GM12878 (cell line): ENCODE measurements around the gene KAT2A. TPM values are rescaled to one million over a fixed set of nuclear protein-coding genes. Genes with fewer than 3 reads are reported as not detected.

Experiments used
- ATAC-seq: fragments of 200-7000 bp; cut with Tn5 transposase; 3 replicates; pipeline ENCODE4 v1.9.1; 2020; ENCODE audit warnings: mild to moderate bottlenecking, moderate library complexity
- BruUV-seq: library from RNA; stranded (reverse); fragments of 400-500 nt; replicated peaks from 2 replicates; lab custom pipeline; 2021; lab: Mats Ljungman, UMichigan
- CTCF ChIA-PET: fragments of 300-600 bp; sonication (Branson Sonifier 250); formaldehyde crosslinking; extraction: SDS; loops from one replicate; lab custom pipeline; 2021; ENCODE audit warnings: inconsistent platforms; lab: Yijun Ruan, JAX
- POLR2A ChIA-PET: fragments of 350-600 bp; formaldehyde crosslinking; extraction: SDS; loops from one replicate; lab custom pipeline; 2021; ENCODE audit warnings: inconsistent platforms; lab: Charles Lee
- RAD21 ChIA-PET: fragments of 300-600 bp; sonication (Branson Sonifier 250); formaldehyde crosslinking; loops from one replicate; lab custom pipeline; 2023; ENCODE audit warnings: antibody characterized with exemption; ENCODE audit not compliant: unreplicated experiment; lab: Charles Lee
- SMC1A ChIA-PET: fragments of 300-600 bp; sonication (Branson Sonifier 250); formaldehyde crosslinking; loops from one replicate; lab custom pipeline; 2023; ENCODE audit not compliant: unreplicated experiment, uncharacterized antibody; lab: Charles Lee
- DNase-seq: peaks from one replicate; pipeline ENCODE4 v3.0.0-alpha.2; 2011; ENCODE audit warnings: low read depth, low spot score
- FAIRE-seq: peaks from 3 replicates; lab custom pipeline; 2011; peaks lifted over from hg19 to GRCh38; lab: Jason Lieb, UNC
- H2AFZ ChIP-seq: 2 replicates; pipeline ENCODE4 v1.6.0; 2011; ENCODE audit warnings: low read depth, low read length, control low read depth; ENCODE audit not compliant: control insufficient read depth
- H3K27ac ChIP-seq: 2 replicates; pipeline ENCODE4 v1.5.1; 2011; ENCODE audit warnings: control low read depth; ENCODE audit not compliant: control insufficient read depth, insufficient read depth
- H3K27me3 ChIP-seq, 2 experiments: replicated peaks in 1 of 2; 2 replicates each; pipeline versions ENCODE4 v1.6.0 to v1.6.1; 2011; ENCODE audit warnings: low read length in 1 of 2; ENCODE audit not compliant: control insufficient read depth in 2 of 2, insufficient read depth in 2 of 2
- H3K36me3 ChIP-seq, 2 experiments: 2 replicates each; pipeline ENCODE4 v1.5.1; 2011; ENCODE audit warnings: low read length in 1 of 2; ENCODE audit not compliant: control insufficient read depth in 2 of 2, insufficient read depth in 2 of 2
- H3K4me1 ChIP-seq: 2 replicates; pipeline ENCODE4 v1.6.1; 2011; ENCODE audit warnings: mild to moderate bottlenecking, low read length, moderate library complexity, mixed read lengths; ENCODE audit not compliant: control insufficient read depth, insufficient read depth
- H3K4me2 ChIP-seq: 2 replicates; pipeline ENCODE4 v1.6.0; 2011; ENCODE audit warnings: control low read depth; ENCODE audit not compliant: control insufficient read depth, insufficient read depth
- H3K4me3 ChIP-seq: fragments of 200-600 bp; sonication (generic); 2 replicates; pipeline ENCODE4 v1.5.1; 2016
- H3K79me2 ChIP-seq: 2 replicates; pipeline ENCODE4 v1.6.0; 2011; ENCODE audit warnings: low read length; ENCODE audit not compliant: control insufficient read depth, insufficient read depth
- H3K9ac ChIP-seq: 2 replicates; pipeline ENCODE4 v1.8.0; 2011; ENCODE audit warnings: low read length, control low read depth, mixed read lengths; ENCODE audit not compliant: control insufficient read depth, insufficient read depth
- H3K9me3 ChIP-seq: replicated peaks from 3 replicates; pipeline ENCODE4 v1.5.1; 2011; ENCODE audit warnings: mild to moderate bottlenecking, low read length; ENCODE audit not compliant: control insufficient read depth, insufficient read depth
- H4K20me1 ChIP-seq: 2 replicates; pipeline ENCODE4 v1.6.0; 2011; ENCODE audit not compliant: control insufficient read depth, insufficient read depth
- CBX5 ChIP-seq: sonication (generic); IDR thresholded peaks from 2 replicates; pipeline ENCODE4 v1.6.1; 2016; ENCODE audit warnings: low read depth, moderate library complexity, mild to moderate bottlenecking, inconsistent platforms
- CEBPZ ChIP-seq: fragments of 150-350 bp; IDR thresholded peaks from 2 replicates; pipeline ENCODE4 v1.6.1; 2016; ENCODE audit warnings: low read depth, low read length
- CUX1 ChIP-seq: IDR thresholded peaks from 2 replicates; pipeline ENCODE4 v1.6.1; 2012; ENCODE audit warnings: improper control_type of control experiment, low read depth, low read length; ENCODE audit not compliant: insufficient replicate concordance
- ESRRA ChIP-seq: IDR thresholded peaks from 2 replicates; pipeline ENCODE4 v1.6.1; 2012; ENCODE audit warnings: mild to moderate bottlenecking, low read length, improper control_type of control experiment
- KAT2A ChIP-seq: conservative IDR thresholded peaks from 2 replicates; pipeline ENCODE4 v1.6.1; 2011; ENCODE audit warnings: low read depth, low read length; ENCODE audit not compliant: control insufficient read depth
- MEF2A ChIP-seq: IDR thresholded peaks from 2 replicates; pipeline ENCODE4 v1.6.1; 2011; ENCODE audit warnings: low read depth, mild to moderate bottlenecking, low read length, moderate library complexity; ENCODE audit not compliant: insufficient read depth
- MYC ChIP-seq: IDR thresholded peaks from 2 replicates; pipeline ENCODE4 v1.6.1; 2011; ENCODE audit warnings: mild to moderate bottlenecking, low read length, moderate library complexity, inconsistent platforms; ENCODE audit not compliant: insufficient read depth, insufficient replicate concordance, insufficient read length, severe bottlenecking
- PAX5 ChIP-seq: IDR thresholded peaks from 2 replicates; pipeline ENCODE4 v1.6.1; 2011; ENCODE audit warnings: low read depth, low read length, borderline replicate concordance
- SRF ChIP-seq, 2 experiments: IDR thresholded peaks; 2 replicates each; pipeline ENCODE4 v1.6.1; 2011; ENCODE audit warnings: low read depth in 2 of 2, low read length in 2 of 2, mild to moderate bottlenecking in 1 of 2, moderate library complexity in 1 of 2
- SUZ12 ChIP-seq: fragments of 200-600 bp; sonication (generic); IDR thresholded peaks from one replicate; pipeline ENCODE4 v1.6.1; 2018; ENCODE audit warnings: antibody characterized with exemption, mild to moderate bottlenecking; ENCODE audit not compliant: unreplicated experiment
- ZZZ3 ChIP-seq: IDR thresholded peaks from 2 replicates; pipeline ENCODE4 v1.6.1; 2011; ENCODE audit warnings: low read depth; ENCODE audit not compliant: control insufficient read depth, insufficient read length
- WGBS: methylation state at CpG from one replicate; pipeline ENCODE4 v1.1.6; 2016; ENCODE audit warnings: low lambda C conversion rate; ENCODE audit not compliant: insufficient replicate concordance, insufficient coverage; ENCODE audit errors: missing lambda C conversion rate; 5-methylcytosine and 5-hydroxymethylcytosine counted together
- in situ Hi-C: fragments of 300-500 bp; cut with MboI; formaldehyde crosslinking; loops from 9 replicates; pipeline ENCODE4 v1.14.3; 2018; ENCODE audit warnings: mixed read lengths
- intact Hi-C: fragments of 100-400 bp; cut with micrococcal nuclease; formaldehyde crosslinking; loops from one replicate; pipeline ENCODE4 v1.14.2; 2022; ENCODE audit not compliant: unreplicated experiment
- polyA plus RNA-seq, 11 experiments: library from polyadenylated mRNA; depleted of rRNA in 4 of 11; unstranded in 6 of 11; stranded (reverse) in 5 of 11; fragments of >200 nt; fragmentation: Nextera tagmentation in 4 of 11; fragmentation: Illumina TruSeq in 1 of 11; extraction: Ambion mirVana in 4 of 11; extraction: Trizol in 1 of 11; gene quantifications; 1 replicate in 1 of 11; 2 replicates in 10 of 11; pipeline versions ENCODE4 v1.2.1 to v1.2.3, GENCODE V29; 2011 to 2016; ENCODE audit warnings: inconsistent platforms in 2 of 11, missing spikeins in 2 of 11, low read depth in 1 of 11
- total RNA-seq, 4 experiments: library from RNA; depleted of rRNA in 3 of 4; stranded (reverse); fragments of >200 nt in 3 of 4; fragmentation: Illumina TruSeq in 1 of 4; extraction: Trizol in 1 of 4; gene quantifications; 2 replicates each; pipeline versions ENCODE4 v1.2.1 to v1.2.3, GENCODE V29; 2013 to 2021
- TF ChIP-seq, protein P1 (sequence below): IDR thresholded peaks from 2 replicates; pipeline ENCODE4 v1.6.1; 2012; ENCODE audit warnings: low read depth, low read length, improper control_type of control experiment

KAT2A gene
- total and polyA plus RNA-seq, 10 of the 15 experiments (the other 5 are each of a cell fraction or from before 2014, with no cell fraction given) = 0.85 to 47.5 (median 14.6) TPM

DNA sequence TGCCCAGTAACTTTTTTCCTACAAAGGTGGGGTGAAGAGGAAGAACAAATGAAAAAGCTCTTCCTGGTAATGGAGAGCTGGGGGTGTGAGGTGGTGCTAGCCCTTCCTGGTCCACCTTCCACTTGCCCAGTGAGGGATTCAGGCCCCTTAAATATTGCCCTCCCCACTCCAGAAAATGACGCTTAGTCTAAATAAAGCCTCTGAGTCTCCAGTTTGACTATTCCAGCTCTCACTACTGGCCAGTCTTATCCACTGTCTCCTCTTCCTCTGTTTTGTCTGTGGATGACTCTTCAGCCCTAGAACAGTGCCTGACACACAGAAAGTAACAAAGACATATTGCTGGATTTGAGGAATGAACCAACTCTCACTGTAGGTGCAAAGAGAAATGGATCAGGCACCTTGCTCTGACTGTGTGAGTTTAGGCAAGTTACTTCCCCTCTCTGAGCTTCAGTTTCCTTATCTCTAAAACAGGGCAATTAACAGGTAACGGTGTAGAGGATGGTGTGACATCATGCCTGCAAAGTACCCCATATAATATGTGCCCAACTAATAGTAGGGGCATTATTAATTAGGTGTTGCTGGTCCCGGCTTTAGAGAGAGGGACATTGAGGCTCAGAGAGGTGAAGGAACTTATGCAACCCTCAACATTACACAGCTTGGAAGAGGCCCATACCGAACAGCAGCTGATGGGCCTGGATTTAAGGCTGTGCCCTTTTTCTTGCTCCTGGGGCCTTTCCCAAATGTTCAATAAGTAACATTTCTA lies 44.2 kb downstream of the KAT2A start (continued):
- TF ChIP-seq CUX1 (no peak), SRF (IDR thresholded peaks at IDR 0.05; ENCODE audit: low read depth in 2 of 2, low read length in 2 of 2) (no peak), CBX5 (no peak), KAT2A (no peak), MEF2A (no peak), PAX5 (no peak)

DNA sequence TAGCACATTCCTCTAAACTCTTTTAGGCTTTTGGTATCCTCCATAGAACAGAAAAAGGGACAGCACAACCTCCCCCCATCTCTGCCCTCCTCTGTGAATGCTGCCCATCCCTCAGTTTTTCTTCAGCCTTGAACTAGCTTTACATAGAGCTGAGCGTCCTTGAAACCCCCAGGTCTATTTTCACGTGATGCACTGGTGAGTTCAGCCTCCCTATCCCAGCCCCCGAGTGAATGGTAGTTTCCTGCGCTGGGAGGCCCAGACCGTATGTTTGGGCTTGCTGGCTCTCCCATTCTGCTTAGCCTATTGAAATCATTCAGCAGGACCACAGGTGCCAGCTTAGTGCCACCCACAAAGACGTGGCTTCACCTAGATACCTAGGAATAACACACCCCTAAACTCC lies 45.4 kb downstream of the KAT2A start:
- FAIRE-seq (no peak), DNase-seq (no peak), ATAC-seq (no peak)
- Histone ChIP-seq H3K79me2 (no peaks in the 10 kb centered on the region), H3K9me3 (no peaks in the 10 kb centered on the region), H3K4me1 (no peaks in the 10 kb centered on the region), H3K27ac (no peak overlapping the region), H3K4me2 (no peak overlapping the region), H3K9ac (no peak overlapping the region), H4K20me1 (no peaks in the 10 kb centered on the region), H2AFZ (no peak overlapping the region), H3K27me3 (peaks cover 7 to 9% of the 10 kb centered on the region in 2 experiments), H3K36me3 (no peaks in the 10 kb centered on the region), H3K4me3 (no peak overlapping the region)
- RAD21 ChIA-PET = no interaction called here
- POLR2A ChIA-PET = no interaction called here
- WGBS = 39% methylated on average over 6 of the region's 6 CpGs
- SMC1A ChIA-PET = no interaction called here
- CTCF ChIA-PET = interaction anchor here (1.9 to 2.4 kb wide), 2 partner anchors 8 to 10 kb away, joined by 6 to 10 read pairs; no protein-coding TSS in a partner anchor
- no TSS peak for BruUV-seq
- intact Hi-C loops = no loop called here
- in situ Hi-C loops = no loop called here
- no peak for TF ChIP-seq MYC
- no peak for TF ChIP-seq CEBPZ
- no peak for TF ChIP-seq ZZZ3
- TF ChIP-seq ESRRA = no peak
- TF ChIP-seq, protein P1, sequence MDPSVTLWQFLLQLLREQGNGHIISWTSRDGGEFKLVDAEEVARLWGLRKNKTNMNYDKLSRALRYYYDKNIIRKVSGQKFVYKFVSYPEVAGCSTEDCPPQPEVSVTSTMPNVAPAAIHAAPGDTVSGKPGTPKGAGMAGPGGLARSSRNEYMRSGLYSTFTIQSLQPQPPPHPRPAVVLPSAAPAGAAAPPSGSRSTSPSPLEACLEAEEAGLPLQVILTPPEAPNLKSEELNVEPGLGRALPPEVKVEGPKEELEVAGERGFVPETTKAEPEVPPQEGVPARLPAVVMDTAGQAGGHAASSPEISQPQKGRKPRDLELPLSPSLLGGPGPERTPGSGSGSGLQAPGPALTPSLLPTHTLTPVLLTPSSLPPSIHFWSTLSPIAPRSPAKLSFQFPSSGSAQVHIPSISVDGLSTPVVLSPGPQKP = no peak
- TF ChIP-seq SUZ12 = no peak
